ENCODE results near the gene AGRP. TPM values are rescaled to one million over a fixed set of nuclear protein-coding genes. Genes with fewer than 3 reads are reported as not detected.

The AGRP gene
- polyA plus RNA-seq, 1 donor (not counting 4 experiments of a cell fraction or from before 2014, with no cell fraction given), result not detected

DNA sequence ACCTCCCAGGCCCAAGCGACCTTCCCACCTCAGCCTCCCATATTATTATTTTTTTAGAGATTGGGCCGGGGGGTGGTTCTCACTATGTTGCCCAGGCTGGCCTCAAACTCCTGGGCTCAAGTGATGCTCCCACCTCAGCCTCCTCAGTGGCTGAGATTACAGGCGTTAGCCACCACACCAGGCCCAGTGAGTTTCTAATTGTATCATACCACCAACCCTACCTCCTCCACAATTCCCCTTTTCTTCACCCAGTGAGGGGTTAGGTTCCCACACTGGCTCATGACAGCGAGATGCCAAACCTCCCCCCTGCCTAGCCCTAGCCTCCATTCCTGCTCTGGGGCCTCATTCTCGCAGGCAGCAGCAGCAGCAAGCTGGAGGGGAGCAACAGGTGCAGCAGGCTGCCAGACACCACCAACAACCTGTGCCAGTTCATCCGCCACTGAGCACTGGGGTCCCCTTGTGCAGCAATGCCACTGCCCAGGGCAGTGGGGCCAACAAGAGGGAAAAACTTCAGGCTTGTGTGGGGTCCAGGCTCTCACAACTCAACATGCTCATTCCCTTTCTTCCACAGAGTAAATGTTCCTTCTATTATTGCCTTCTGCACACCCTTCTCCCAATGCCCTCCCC lies 11.5 kb downstream of the AGRP start:
- Histone ChIP-seq H3K4me3 (ENCODE audit: control insufficient read depth in 2 of 3, extremely low read depth in 1 of 3, insufficient read depth in 2 of 3, low read depth in 1 of 3, low read length in 3 of 3) (no peak overlapping the region), H3K9me1 (ENCODE audit: control insufficient read depth, extremely low read depth, insufficient read depth, low read length) (peaks cover 3% of the 10 kb centered on the region), H3K9ac (ENCODE audit: control insufficient read depth, extremely low read depth, insufficient read depth, low read length) (no peak overlapping the region), H3K36me3 (ENCODE audit: control insufficient read depth in 2 of 2, extremely low read depth in 1 of 2, insufficient read depth in 2 of 2, low read length in 2 of 2) (peaks cover 4 to 6% of the 10 kb centered on the region in 2 experiments), H3K4me1 (ENCODE audit: control insufficient read depth, extremely low read depth, insufficient read depth, low read length) (peaks cover 16% of the 10 kb centered on the region), H3K27me3 (ENCODE audit: control insufficient read depth, extremely low read depth, insufficient read depth, low read length) (no peaks in the 10 kb centered on the region), H3K4me2 (ENCODE audit: control insufficient read depth, extremely low read depth, insufficient read depth, low read depth, low read length) (no peak overlapping the region), H3K27ac (ENCODE audit: control insufficient read depth, insufficient read depth, low read length) (no peak overlapping the region), H3K9me3 (ENCODE audit: control insufficient read depth, low read depth, low read length) (no peaks in the 10 kb centered on the region), H4K20me1 (ENCODE audit: control insufficient read depth, extremely low read depth, insufficient read depth, low read length) (peaks cover 8% of the 10 kb centered on the region), H3K79me2 (ENCODE audit: control insufficient read depth, insufficient read depth, low read length) (peaks cover 82% of the 10 kb centered on the region), H2AFZ (ENCODE audit: control insufficient read depth, low read length) (no peak overlapping the region)
- dilution Hi-C loops (cut with MboI; ENCODE audit: extremely low pct_ligation_motif_present, low sequenced_read_pairs), result no loop called here
- FAIRE-seq (no peak), DNase-seq (ENCODE audit: low read depth, low spot score) (no peak)
- no peak for TF ChIP-seq EZH2 (IDR thresholded peaks at IDR 0.05; ENCODE audit: low read length)
- TF ChIP-seq, protein P1, sequence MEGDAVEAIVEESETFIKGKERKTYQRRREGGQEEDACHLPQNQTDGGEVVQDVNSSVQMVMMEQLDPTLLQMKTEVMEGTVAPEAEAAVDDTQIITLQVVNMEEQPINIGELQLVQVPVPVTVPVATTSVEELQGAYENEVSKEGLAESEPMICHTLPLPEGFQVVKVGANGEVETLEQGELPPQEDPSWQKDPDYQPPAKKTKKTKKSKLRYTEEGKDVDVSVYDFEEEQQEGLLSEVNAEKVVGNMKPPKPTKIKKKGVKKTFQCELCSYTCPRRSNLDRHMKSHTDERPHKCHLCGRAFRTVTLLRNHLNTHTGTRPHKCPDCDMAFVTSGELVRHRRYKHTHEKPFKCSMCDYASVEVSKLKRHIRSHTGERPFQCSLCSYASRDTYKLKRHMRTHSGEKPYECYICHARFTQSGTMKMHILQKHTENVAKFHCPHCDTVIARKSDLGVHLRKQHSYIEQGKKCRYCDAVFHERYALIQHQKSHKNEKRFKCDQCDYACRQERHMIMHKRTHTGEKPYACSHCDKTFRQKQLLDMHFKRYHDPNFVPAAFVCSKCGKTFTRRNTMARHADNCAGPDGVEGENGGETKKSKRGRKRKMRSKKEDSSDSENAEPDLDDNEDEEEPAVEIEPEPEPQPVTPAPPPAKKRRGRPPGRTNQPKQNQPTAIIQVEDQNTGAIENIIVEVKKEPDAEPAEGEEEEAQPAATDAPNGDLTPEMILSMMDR (optimal IDR thresholded peaks at IDR 0.05 in 1 of 3, IDR thresholded peaks at IDR 0.05 in 1 of 3, conservative IDR thresholded peaks at IDR 0.05 in 1 of 3; ENCODE audit: extremely low read depth in 1 of 3, insufficient read depth in 2 of 3, low read length in 3 of 3), result no peak

DNA sequence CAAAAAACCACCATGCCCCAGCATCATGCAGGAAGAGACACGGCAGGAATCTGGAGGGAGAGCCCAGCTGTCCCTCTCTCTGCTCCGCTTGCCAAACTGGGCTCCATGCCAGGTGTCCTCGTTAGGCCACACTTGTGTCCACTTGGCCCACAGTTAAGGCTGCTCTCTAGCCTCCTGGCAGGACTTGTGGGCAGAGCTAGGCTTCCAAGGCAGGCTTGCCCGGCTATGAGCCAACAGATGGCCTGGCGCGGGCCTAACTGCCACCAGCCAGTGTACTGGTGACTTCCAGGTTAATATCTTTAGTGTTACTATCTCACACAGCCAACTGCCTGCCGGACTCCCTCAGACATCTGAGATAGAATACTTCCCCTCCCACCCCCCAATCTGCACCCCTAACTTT lies 13.0 kb downstream of the AGRP start:
- Histone ChIP-seq H4K20me1 (ENCODE audit: control insufficient read depth, extremely low read depth, insufficient read depth, low read length) (peaks cover 17% of the 10 kb centered on the region), H3K27me3 (ENCODE audit: control insufficient read depth, extremely low read depth, insufficient read depth, low read length) (no peaks in the 10 kb centered on the region), H3K36me3 (ENCODE audit: control insufficient read depth in 2 of 2, extremely low read depth in 1 of 2, insufficient read depth in 2 of 2, low read length in 2 of 2) (peaks cover 2 to 8% of the 10 kb centered on the region in 2 experiments), H3K9me1 (ENCODE audit: control insufficient read depth, extremely low read depth, insufficient read depth, low read length) (peaks cover 3% of the 10 kb centered on the region), H3K4me3 (ENCODE audit: control insufficient read depth in 2 of 3, extremely low read depth in 1 of 3, insufficient read depth in 2 of 3, low read depth in 1 of 3, low read length in 3 of 3) (no peak overlapping the region), H3K27ac (ENCODE audit: control insufficient read depth, insufficient read depth, low read length) (no peak overlapping the region), H3K4me2 (ENCODE audit: control insufficient read depth, extremely low read depth, insufficient read depth, low read depth, low read length) (no peak overlapping the region), H3K79me2 (ENCODE audit: control insufficient read depth, insufficient read depth, low read length) (peaks cover 80% of the 10 kb centered on the region), H3K9me3 (ENCODE audit: control insufficient read depth, low read depth, low read length) (no peaks in the 10 kb centered on the region), H3K9ac (ENCODE audit: control insufficient read depth, extremely low read depth, insufficient read depth, low read length) (no peak overlapping the region), H3K4me1 (ENCODE audit: control insufficient read depth, extremely low read depth, insufficient read depth, low read length) (peaks cover 18% of the 10 kb centered on the region), H2AFZ (ENCODE audit: control insufficient read depth, low read length) (no peak overlapping the region)
- DNase-seq (ENCODE audit: low read depth, low spot score), result no peak
- FAIRE-seq, result no peak
- dilution Hi-C loops (cut with MboI; ENCODE audit: extremely low pct_ligation_motif_present, low sequenced_read_pairs), result no loop called here
- no peak for TF ChIP-seq EZH2 (IDR thresholded peaks at IDR 0.05; ENCODE audit: low read length)

DNA sequence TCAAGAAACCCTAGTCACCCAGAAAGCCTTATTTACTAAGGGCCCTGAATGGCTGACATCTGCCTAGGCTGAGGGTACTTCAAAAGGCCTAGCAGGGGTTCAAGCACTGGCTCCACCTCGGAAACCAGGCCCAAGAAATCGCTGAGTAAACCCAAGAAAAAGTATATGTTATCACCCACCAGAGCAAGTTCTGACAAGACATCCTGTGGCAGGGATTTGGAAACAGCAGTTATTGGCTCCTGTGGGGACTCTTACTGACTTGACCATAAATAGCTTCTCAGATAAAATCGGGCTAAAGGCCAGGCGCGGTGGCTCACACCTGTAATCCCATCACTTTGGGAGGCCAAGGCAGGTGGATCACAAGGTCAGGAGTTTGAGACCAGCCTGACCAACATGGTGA lies 14.6 kb downstream of the AGRP start:
- dilution Hi-C loops (cut with MboI; ENCODE audit: extremely low pct_ligation_motif_present, low sequenced_read_pairs), result no loop called here

More for the DNA sequence above, 14.6 kb downstream of the AGRP start:
- Histone ChIP-seq H3K27me3 (ENCODE audit: control insufficient read depth, extremely low read depth, insufficient read depth, low read length) (no peaks in the 10 kb centered on the region), H3K36me3 (ENCODE audit: control insufficient read depth in 2 of 2, extremely low read depth in 1 of 2, insufficient read depth in 2 of 2, low read length in 2 of 2) (peaks cover 3 to 14% of the 10 kb centered on the region in 2 experiments), H2AFZ (ENCODE audit: control insufficient read depth, low read length) (no peak overlapping the region), H3K9ac (ENCODE audit: control insufficient read depth, extremely low read depth, insufficient read depth, low read length) (no peak overlapping the region), H3K27ac (ENCODE audit: control insufficient read depth, insufficient read depth, low read length) (peak overlapping the region; percentile 40), H3K79me2 (ENCODE audit: control insufficient read depth, insufficient read depth, low read length) (peaks cover 80% of the 10 kb centered on the region), H3K4me1 (ENCODE audit: control insufficient read depth, extremely low read depth, insufficient read depth, low read length) (peaks cover 18% of the 10 kb centered on the region), H3K4me2 (ENCODE audit: control insufficient read depth, extremely low read depth, insufficient read depth, low read depth, low read length) (peak overlapping the region; percentile 64), H3K9me3 (ENCODE audit: control insufficient read depth, low read depth, low read length) (no peaks in the 10 kb centered on the region), H3K9me1 (ENCODE audit: control insufficient read depth, extremely low read depth, insufficient read depth, low read length) (peaks cover 3% of the 10 kb centered on the region), H4K20me1 (ENCODE audit: control insufficient read depth, extremely low read depth, insufficient read depth, low read length) (peaks cover 18% of the 10 kb centered on the region), H3K4me3 (ENCODE audit: control insufficient read depth in 2 of 3, extremely low read depth in 1 of 3, insufficient read depth in 2 of 3, low read depth in 1 of 3, low read length in 3 of 3) (no peak overlapping the region)
- TF ChIP-seq, protein P1 (optimal IDR thresholded peaks at IDR 0.05 in 1 of 3, IDR thresholded peaks at IDR 0.05 in 1 of 3, conservative IDR thresholded peaks at IDR 0.05 in 1 of 3; ENCODE audit: extremely low read depth in 1 of 3, insufficient read depth in 2 of 3, low read length in 3 of 3), result no peak
- no peak for TF ChIP-seq EZH2 (IDR thresholded peaks at IDR 0.05; ENCODE audit: low read length)
- DNase-seq (ENCODE audit: low read depth, low spot score) (no peak), FAIRE-seq (no peak)

Data from keratinocyte (primary cell).